H1 (cell line): ENCODE data around the gene DDX19B. TPM values are rescaled to one million over a fixed set of nuclear protein-coding genes. Genes with fewer than 3 reads are reported as not detected.

Experiments
- CBX5 ChIP-seq: fragments of 300-800, 300-1000 bp; sonication (generic); IDR thresholded peaks from 2 replicates; pipeline ENCODE4 v1.7.1; 2016; ENCODE audit warnings: antibody characterized with exemption, low read length, low read depth
- CTBP2 ChIP-seq: IDR thresholded peaks from 2 replicates; pipeline ENCODE4 v1.7.0; 2011; ENCODE audit warnings: borderline replicate concordance, mild to moderate bottlenecking, moderate library complexity, mixed read lengths, low read length; ENCODE audit not compliant: insufficient read depth, insufficient read length
- FOSL1 ChIP-seq: IDR thresholded peaks from 2 replicates; pipeline ENCODE4 v1.6.1; 2011; ENCODE audit warnings: mild to moderate bottlenecking, low read depth, low read length, moderate library complexity; ENCODE audit not compliant: insufficient read depth
- NRF1 ChIP-seq: IDR thresholded peaks from 2 replicates; pipeline ENCODE4 v1.6.1; 2011; ENCODE audit warnings: mild to moderate bottlenecking, low read depth, low read length, improper control_type of control experiment
- RNF2 ChIP-seq: fragments of 200-900, 300-1000 bp; sonication (generic); IDR thresholded peaks from 2 replicates; pipeline ENCODE4 v1.7.1; 2016; ENCODE audit warnings: borderline replicate concordance, low read depth, mild to moderate bottlenecking, antibody characterized with exemption, low read length; ENCODE audit not compliant: poor library complexity, severe bottlenecking; ENCODE audit errors: missing control alignments
- polyA plus RNA-seq, 7 experiments: library from polyadenylated mRNA; depleted of rRNA in 3 of 7; stranded (reverse) in 5 of 7; unstranded in 2 of 7; fragments of >200 nt in 5 of 7; fragments of 200-250 nt in 2 of 7; gene quantifications; 1 replicate in 5 of 7; 2 replicates in 1 of 7; 4 replicates in 1 of 7; pipeline versions ENCODE4 v1.2.1 to v1.2.3, GENCODE V29; 2011 to 2013; ENCODE audit warnings: missing spikeins in 2 of 7, mixed read lengths in 2 of 7
- total RNA-seq: library from RNA; stranded (reverse); fragmentation: NEBNext Ultra II Directional; extraction: Animal tissue kit (Norgen Biotek cat#: 25700); gene quantifications from 2 replicates; pipeline ENCODE4 v1.2.1, GENCODE V29; 2021

Gene DDX19B
- total and polyA plus RNA-seq, 2 of the 8 experiments (the other 6 are each of a cell fraction or from before 2014, with no cell fraction given), result 40.5 to 42.7 TPM

DNA sequence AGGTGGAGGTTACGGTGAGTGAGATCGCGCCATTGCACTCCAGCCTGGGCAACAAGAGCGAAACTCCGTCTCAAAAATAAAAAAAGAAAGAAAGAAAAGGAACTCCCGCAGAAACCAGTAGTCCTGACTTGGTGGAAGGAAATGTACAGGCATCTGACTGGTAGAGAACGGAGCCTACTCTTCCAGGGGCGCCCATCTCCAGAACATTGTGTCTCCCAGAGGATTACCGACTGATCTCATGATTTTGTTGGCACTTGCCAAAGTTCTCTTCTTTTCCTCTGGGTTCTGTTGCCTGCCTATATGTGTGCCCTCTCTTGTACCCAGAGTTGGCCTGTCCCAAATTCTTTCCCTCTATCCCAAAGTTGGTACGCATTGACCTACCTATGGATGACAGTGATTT, 71.9 kb downstream of the DDX19B start (continued):
- TF ChIP-seq RNF2 (no peak), CTBP2 (no peak), CBX5 (no peak), NRF1 (no peak), FOSL1 (no peak)
